A673 (cell line): ENCODE measurements around the gene BABAM2.

Experiments
- EZH2 ChIP-seq: fragments of 200-600 bp; sonication (generic); IDR thresholded peaks from 2 replicates; pipeline ENCODE4 v1.6.1; 2017; ENCODE audit warnings: borderline replicate concordance, low read depth, mild to moderate bottlenecking, mixed read lengths, antibody characterized with exemption, low read length; ENCODE audit not compliant: poor library complexity, severe bottlenecking
- TF ChIP-seq, protein P1 (sequence below): fragments of 300-800, 200-600 bp; sonication (generic); conservative IDR thresholded peaks from 2 replicates; pipeline ENCODE4 v1.5.1; 2017; ENCODE audit warnings: low read depth, mild to moderate bottlenecking, antibody characterized with exemption, low read length, moderate library complexity, mixed read lengths

DNA sequence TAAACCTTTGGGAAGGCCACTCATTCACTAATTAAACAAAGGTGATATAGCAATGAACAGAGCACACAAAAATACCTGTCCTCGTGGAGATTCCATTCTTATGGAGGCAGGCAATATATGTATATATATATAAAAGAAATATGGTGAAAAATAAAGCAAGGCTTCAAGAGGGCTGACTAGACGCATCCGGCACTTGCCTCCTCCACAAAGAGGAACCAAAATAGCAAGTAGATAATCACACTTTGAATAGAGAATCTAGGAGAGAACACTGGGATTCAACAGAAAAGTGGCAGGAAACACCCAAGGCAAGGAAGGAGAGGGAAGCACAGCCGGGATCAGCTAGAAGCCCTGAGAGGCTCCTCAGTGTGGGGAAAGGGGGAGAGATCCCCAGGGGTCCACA, 283.7 kb downstream of the BABAM2 start:
- TF ChIP-seq, protein P1, sequence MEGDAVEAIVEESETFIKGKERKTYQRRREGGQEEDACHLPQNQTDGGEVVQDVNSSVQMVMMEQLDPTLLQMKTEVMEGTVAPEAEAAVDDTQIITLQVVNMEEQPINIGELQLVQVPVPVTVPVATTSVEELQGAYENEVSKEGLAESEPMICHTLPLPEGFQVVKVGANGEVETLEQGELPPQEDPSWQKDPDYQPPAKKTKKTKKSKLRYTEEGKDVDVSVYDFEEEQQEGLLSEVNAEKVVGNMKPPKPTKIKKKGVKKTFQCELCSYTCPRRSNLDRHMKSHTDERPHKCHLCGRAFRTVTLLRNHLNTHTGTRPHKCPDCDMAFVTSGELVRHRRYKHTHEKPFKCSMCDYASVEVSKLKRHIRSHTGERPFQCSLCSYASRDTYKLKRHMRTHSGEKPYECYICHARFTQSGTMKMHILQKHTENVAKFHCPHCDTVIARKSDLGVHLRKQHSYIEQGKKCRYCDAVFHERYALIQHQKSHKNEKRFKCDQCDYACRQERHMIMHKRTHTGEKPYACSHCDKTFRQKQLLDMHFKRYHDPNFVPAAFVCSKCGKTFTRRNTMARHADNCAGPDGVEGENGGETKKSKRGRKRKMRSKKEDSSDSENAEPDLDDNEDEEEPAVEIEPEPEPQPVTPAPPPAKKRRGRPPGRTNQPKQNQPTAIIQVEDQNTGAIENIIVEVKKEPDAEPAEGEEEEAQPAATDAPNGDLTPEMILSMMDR: no peak
- no peak for TF ChIP-seq EZH2
